Body of pancreas (tissue), 4 donors: Measurements from ENCODE around the gene TAF12.

Experiments
- POLR2A ChIP-seq, 3 donors: fragments of 450-650 bp; IDR thresholded peaks; one replicate each; pipeline ENCODE4 v1.6.1; 2016; ENCODE audit warnings: antibody characterized with exemption in 3 of 3, mild to moderate bottlenecking in 2 of 3
- TF ChIP-seq, protein P1 (sequence below), 7 experiments: fragments of 450-650 bp in 4 of 7; fragments of 200-600 bp in 3 of 7; sonication (generic) in 3 of 7; IDR thresholded peaks; one replicate each; pipeline ENCODE4 v1.5.1; 2016 to 2019; ENCODE audit warnings: antibody characterized with exemption in 7 of 7

- TF ChIP-seq, protein P1, sequence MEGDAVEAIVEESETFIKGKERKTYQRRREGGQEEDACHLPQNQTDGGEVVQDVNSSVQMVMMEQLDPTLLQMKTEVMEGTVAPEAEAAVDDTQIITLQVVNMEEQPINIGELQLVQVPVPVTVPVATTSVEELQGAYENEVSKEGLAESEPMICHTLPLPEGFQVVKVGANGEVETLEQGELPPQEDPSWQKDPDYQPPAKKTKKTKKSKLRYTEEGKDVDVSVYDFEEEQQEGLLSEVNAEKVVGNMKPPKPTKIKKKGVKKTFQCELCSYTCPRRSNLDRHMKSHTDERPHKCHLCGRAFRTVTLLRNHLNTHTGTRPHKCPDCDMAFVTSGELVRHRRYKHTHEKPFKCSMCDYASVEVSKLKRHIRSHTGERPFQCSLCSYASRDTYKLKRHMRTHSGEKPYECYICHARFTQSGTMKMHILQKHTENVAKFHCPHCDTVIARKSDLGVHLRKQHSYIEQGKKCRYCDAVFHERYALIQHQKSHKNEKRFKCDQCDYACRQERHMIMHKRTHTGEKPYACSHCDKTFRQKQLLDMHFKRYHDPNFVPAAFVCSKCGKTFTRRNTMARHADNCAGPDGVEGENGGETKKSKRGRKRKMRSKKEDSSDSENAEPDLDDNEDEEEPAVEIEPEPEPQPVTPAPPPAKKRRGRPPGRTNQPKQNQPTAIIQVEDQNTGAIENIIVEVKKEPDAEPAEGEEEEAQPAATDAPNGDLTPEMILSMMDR (IDR thresholded peaks at IDR 0.05) = no peak
- TF ChIP-seq POLR2A (IDR thresholded peaks at IDR 0.05) = no peak
Observed at GRCh38 chr1:28666806-28667205, 23.9 kb upstream of the TAF12 start.
